Esophagus muscularis mucosa (tissue), 4 donors: Measurements from ENCODE around the gene MRPL39. TPM values are rescaled to one million over a fixed set of nuclear protein-coding genes. Genes with fewer than 3 reads are reported as not detected.
"Not testable (repeated sequence)": the region's sequence is repeated elsewhere in the genome, so short reads cannot be mapped to it uniquely, and the experiment has no call there.

Source experiments
- DNase-seq: peaks from one replicate; pipeline ENCODE4 v3.0.0-alpha.2; 2017; ENCODE audit errors: extremely low spot score
- H3K27ac ChIP-seq, 4 donors: fragments of 200-600 bp; sonication (generic); replicated peaks in 1 of 4; 1 replicate in 3 of 4; 2 replicates in 1 of 4; pipeline ENCODE4 v1.5.1; 2016 to 2019; ENCODE audit warnings: mild to moderate bottlenecking in 1 of 4
- H3K27me3 ChIP-seq, 4 donors: fragments of 200-600 bp; sonication (generic); one replicate each; pipeline versions ENCODE4 v1.5.1 to v1.6.0; 2016 to 2019
- H3K36me3 ChIP-seq, 4 donors: fragments of 200-600 bp; sonication (generic); one replicate each; pipeline ENCODE4 v1.5.1; 2016 to 2019
- H3K4me1 ChIP-seq, 4 donors: fragments of 200-600 bp; sonication (generic); one replicate each; pipeline ENCODE4 v1.5.1; 2016 to 2019
- H3K4me3 ChIP-seq, 4 donors: fragments of 200-600 bp; sonication (generic); 1 replicate in 2 of 4; 2 replicates in 2 of 4; pipeline ENCODE4 v1.5.1; 2016 to 2019; ENCODE audit warnings: mild to moderate bottlenecking in 4 of 4, moderate library complexity in 1 of 4
- H3K9me3 ChIP-seq, 4 donors: fragments of 200-600 bp; sonication (generic); 1 replicate in 3 of 4; 2 replicates in 1 of 4; pipeline ENCODE4 v1.5.1; 2016 to 2019
- CTCF ChIP-seq, 3 experiments: fragments of 200-600 bp in 2 of 3; fragments of 450-650 bp in 1 of 3; sonication (generic) in 2 of 3; IDR thresholded peaks; one replicate each; pipeline ENCODE4 v1.5.1; 2017 to 2019; ENCODE audit warnings: antibody characterized with exemption in 3 of 3, mild to moderate bottlenecking in 2 of 3, moderate library complexity in 1 of 3
- EP300 ChIP-seq: sonication (generic); formaldehyde crosslinking; IDR thresholded peaks from one replicate; pipeline ENCODE4 v1.6.1; 2017; ENCODE audit warnings: antibody characterized with exemption
- POLR2A ChIP-seq: fragments of 450-650 bp; IDR thresholded peaks from one replicate; pipeline ENCODE4 v1.6.1; 2017; ENCODE audit warnings: antibody characterized with exemption, moderate library complexity, mild to moderate bottlenecking, low read depth
- POLR2AphosphoS5 ChIP-seq, 2 donors: sonication (generic); formaldehyde crosslinking; IDR thresholded peaks; one replicate each; pipeline ENCODE4 v1.6.1; 2017; ENCODE audit warnings: antibody characterized with exemption in 2 of 2
- WGBS: methylation state at CpG from one replicate; pipeline ENCODE4 v1.1.5; 2018; 5-methylcytosine and 5-hydroxymethylcytosine counted together
- intact Hi-C: fragments of 100-400 bp; cut with DNase I; formaldehyde crosslinking; loops from one replicate; pipeline ENCODE4 v1.15.1; 2023
- total RNA-seq, 4 donors: library from RNA; depleted of rRNA; stranded (reverse); fragments of >200 nt; gene quantifications; one replicate each; pipeline versions ENCODE4 v1.1.0 to v1.2.1, GENCODE V29; 2016

MRPL39 gene
- total RNA-seq, 4 donors from 2014 or later: 22.0 to 31.8 (median 27.4) TPM

- no peak for TF ChIP-seq POLR2AphosphoS5 (IDR thresholded peaks at IDR 0.05)
- no peak for TF ChIP-seq POLR2A
- TF ChIP-seq EP300: no peak
- TF ChIP-seq CTCF (IDR thresholded peaks at IDR 0.05): no peak
Observed at GRCh38 chr21:25632296-25632695, 25.0 kb upstream of the MRPL39 start.

GRCh38 chr21:25626757-25627156 lies 19.5 kb upstream of the MRPL39 start:
- peak; percentile 75 for DNase-seq
- TF ChIP-seq EP300 (no peak), POLR2A (no peak), POLR2AphosphoS5 (IDR thresholded peaks at IDR 0.05) (peak in 1 of 2 donors; percentile 24), CTCF (IDR thresholded peaks at IDR 0.05) (no peak)
- Histone ChIP-seq H3K36me3 (no peaks in the 10 kb centered on the region), H3K9me3 (no peaks in the 10 kb centered on the region), H3K4me3 (no peak overlapping the region), H3K27ac (peak overlapping the region in 2 of 4 donors; percentile 19 to 35), H3K4me1 (peaks cover 0 to 11% (median 7%) of the 10 kb centered on the region in 4 donors), H3K27me3 (no peaks in the 10 kb centered on the region)
- intact Hi-C loops: no loop called here
- 53% methylated on average over 2 of the region's 2 CpGs for WGBS

More at GRCh38 chr21:25632296-25632695, 25.0 kb upstream of the MRPL39 start:
- intact Hi-C loops: no loop called here
- Histone ChIP-seq H3K27ac (no peak overlapping the region), H3K27me3 (no peaks in the 10 kb centered on the region), H3K9me3 (no peaks in the 10 kb centered on the region), H3K36me3 (no peaks in the 10 kb centered on the region), H3K4me3 (no peak overlapping the region), H3K4me1 (peaks cover 0 to under 1% (median 0%) of the 10 kb centered on the region in 4 donors)
- no peak for DNase-seq
- WGBS: 100% methylated on average over 2 of the region's 2 CpGs

- DNase-seq: peak; percentile 55
- 90% methylated on average over 11 of the region's 11 CpGs for whole genome bisulfite sequencing
- H3K27ac ChIP-seq: not testable (repeated sequence)
Observed at GRCh38 chr21:25625776-25626555, 18.7 kb upstream of the MRPL39 start.

GRCh38 chr21:25625036-25625435 lies 17.8 kb upstream of the MRPL39 start:
- DNase-seq: no peak
- intact Hi-C loops: no loop called here
- TF ChIP-seq EP300 (no peak), POLR2A (no peak), POLR2AphosphoS5 (IDR thresholded peaks at IDR 0.05) (no peak), CTCF (IDR thresholded peaks at IDR 0.05) (no peak)
- WGBS: 79% methylated on average over 1 of the region's 1 CpG
- Histone ChIP-seq H3K4me1 (peaks cover 0 to 11% (median 7%) of the 10 kb centered on the region in 4 donors), H3K4me3 (no peak overlapping the region), H3K27ac (no peak overlapping the region), H3K9me3 (no peaks in the 10 kb centered on the region), H3K27me3 (no peaks in the 10 kb centered on the region), H3K36me3 (no peaks in the 10 kb centered on the region)

More at GRCh38 chr21:25625776-25626555, 18.7 kb upstream of the MRPL39 start:
- intact Hi-C loops, H3K27me3 ChIP-seq, H3K9me3 ChIP-seq, H3K4me3 ChIP-seq, H3K36me3 ChIP-seq: not testable (repeated sequence)
- H3K4me1 ChIP-seq: peaks cover 0 to 11% (median 7%) of the 10 kb centered on the region in 4 donors

- no peak for DNase-seq
- no peaks in the 10 kb centered on the region for H3K27me3 ChIP-seq
- WGBS: 92% methylated on average over 4 of the region's 4 CpGs
- H3K9me3 ChIP-seq: no peaks in the 10 kb centered on the region
- no peak for TF ChIP-seq CTCF (IDR thresholded peaks at IDR 0.05)
- TF ChIP-seq POLR2AphosphoS5 (IDR thresholded peaks at IDR 0.05): no peak
- no peak for TF ChIP-seq EP300
- TF ChIP-seq POLR2A: no peak
- no peaks in the 10 kb centered on the region for H3K36me3 ChIP-seq
- no peak overlapping the region for H3K27ac ChIP-seq
- H3K4me1 ChIP-seq: peaks cover 0 to 11% (median 7%) of the 10 kb centered on the region in 4 donors
- intact Hi-C loops: no loop called here
- H3K4me3 ChIP-seq: no peak overlapping the region
Observed at GRCh38 chr21:25624511-25624910, 17.2 kb upstream of the MRPL39 start.
